GM21723 (cell line): ENCODE measurements around the gene NCKAP1.
"Not testable (repeated sequence)": the region's sequence is repeated elsewhere in the genome, so short reads cannot be mapped to it uniquely, and the experiment has no call there.

Experiments
- ATAC-seq: cut with Tn5 transposase; IDR thresholded peaks from one replicate; pipeline ENCODE4 v1.9.1; 2021; ENCODE audit warnings: mild to moderate bottlenecking, moderate library complexity; ENCODE audit not compliant: unreplicated experiment

The NCKAP1 gene, protein sequence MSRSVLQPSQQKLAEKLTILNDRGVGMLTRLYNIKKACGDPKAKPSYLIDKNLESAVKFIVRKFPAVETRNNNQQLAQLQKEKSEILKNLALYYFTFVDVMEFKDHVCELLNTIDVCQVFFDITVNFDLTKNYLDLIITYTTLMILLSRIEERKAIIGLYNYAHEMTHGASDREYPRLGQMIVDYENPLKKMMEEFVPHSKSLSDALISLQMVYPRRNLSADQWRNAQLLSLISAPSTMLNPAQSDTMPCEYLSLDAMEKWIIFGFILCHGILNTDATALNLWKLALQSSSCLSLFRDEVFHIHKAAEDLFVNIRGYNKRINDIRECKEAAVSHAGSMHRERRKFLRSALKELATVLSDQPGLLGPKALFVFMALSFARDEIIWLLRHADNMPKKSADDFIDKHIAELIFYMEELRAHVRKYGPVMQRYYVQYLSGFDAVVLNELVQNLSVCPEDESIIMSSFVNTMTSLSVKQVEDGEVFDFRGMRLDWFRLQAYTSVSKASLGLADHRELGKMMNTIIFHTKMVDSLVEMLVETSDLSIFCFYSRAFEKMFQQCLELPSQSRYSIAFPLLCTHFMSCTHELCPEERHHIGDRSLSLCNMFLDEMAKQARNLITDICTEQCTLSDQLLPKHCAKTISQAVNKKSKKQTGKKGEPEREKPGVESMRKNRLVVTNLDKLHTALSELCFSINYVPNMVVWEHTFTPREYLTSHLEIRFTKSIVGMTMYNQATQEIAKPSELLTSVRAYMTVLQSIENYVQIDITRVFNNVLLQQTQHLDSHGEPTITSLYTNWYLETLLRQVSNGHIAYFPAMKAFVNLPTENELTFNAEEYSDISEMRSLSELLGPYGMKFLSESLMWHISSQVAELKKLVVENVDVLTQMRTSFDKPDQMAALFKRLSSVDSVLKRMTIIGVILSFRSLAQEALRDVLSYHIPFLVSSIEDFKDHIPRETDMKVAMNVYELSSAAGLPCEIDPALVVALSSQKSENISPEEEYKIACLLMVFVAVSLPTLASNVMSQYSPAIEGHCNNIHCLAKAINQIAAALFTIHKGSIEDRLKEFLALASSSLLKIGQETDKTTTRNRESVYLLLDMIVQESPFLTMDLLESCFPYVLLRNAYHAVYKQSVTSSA

DNA sequence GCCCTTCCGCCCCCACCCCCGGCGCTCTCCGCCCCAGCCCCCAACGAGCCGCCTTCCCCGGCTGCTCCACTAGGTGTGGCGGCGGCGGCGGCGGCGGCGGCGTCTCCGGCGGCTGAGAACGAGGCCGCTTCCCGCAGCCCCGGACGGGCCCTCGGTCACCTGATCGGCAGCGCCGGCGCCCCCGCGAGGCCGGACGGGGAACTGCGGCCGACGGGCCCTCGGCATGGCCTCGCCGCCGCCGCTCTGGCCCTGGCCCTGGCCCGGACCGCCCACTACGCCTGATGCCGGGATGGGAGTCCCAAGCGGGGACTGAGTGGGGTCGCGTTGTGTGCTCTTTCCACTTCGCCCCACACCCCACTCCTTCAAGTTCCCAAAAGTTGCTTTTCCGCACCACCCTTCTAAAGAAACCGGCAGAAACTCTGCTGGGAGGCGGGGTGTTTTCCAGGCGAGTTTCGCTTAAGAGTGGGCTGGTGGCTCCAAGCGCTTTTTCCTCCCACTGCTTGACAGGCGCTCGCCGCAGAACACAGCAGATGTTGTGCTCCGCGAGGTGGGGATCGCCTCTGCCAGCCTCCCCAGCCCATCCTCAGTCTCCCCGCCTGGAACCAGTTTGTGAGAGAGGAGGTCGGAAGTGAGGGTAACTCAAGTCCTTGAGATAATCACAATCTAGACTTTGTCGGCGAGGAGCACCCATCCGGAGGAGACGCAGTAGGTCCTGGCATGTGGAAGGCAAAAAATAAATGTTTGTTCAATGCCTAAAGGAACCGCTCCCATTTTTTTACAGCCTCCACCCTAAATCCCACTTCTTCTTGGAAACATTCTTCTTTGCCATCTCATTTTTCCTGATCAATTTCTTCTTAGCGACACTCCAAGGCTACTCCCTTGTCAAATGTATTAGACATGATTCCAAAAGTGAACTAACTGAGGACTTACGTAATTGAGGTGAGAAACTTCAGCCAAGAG, at the start of gene NCKAP1:
Gene NCKAP1, minus strand, starts transcription at position 117 of the 960 bp plus-strand sequence. CDS start 358 bp downstream, outside the sequence.
- peak; percentile 90 for ATAC-seq

DNA sequence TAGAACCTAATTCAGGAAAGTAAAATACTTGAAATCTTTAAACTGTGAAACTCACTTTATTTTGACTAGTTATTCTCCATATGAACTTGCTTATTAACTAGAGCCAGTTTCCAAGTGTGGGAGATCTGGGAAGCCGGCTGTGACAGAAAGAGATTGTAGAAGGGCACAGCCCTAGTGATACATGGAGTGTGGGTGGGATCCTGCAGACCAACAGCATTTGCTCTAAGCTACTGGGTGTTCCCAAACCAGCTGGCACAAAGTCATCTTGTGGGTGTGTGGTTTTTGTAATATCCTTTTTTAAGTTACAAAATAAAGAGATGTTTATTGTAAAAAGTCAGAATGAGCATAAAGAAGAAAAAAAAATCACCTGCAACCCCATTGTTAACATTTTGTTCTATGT, 43.7 kb upstream of the NCKAP1 start:
- ATAC-seq = no peak

DNA sequence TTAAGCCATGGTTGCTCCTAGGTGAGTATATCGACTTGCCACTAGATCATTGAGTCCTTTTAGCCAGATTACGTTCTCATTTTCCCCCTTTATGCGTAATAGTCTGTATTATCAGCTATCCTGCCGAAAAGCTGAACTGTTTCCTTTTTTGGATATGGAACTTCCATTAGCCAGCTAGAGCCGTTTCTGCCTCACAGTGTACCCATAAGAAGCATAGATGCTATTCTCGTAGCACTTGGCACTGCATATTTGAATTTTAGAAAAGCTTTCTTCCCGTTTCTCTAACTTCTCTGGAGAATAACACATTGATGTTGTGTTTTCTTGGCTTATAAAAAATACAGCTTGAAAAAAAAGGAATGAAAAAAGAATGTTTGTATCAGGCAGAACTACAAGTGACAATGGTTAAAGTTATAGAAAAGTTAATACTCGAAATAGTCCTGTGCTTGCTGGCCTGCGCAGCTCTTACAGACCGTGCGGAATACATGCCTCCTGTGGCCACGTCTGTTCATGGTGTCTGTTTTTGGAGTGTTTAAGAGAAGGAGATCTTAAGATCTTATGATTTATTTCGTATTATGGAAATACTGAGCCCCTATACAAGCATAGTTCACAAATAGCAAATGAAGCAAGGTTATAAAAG, 41.0 kb upstream of the NCKAP1 start:
- peak; percentile 36 for ATAC-seq

DNA sequence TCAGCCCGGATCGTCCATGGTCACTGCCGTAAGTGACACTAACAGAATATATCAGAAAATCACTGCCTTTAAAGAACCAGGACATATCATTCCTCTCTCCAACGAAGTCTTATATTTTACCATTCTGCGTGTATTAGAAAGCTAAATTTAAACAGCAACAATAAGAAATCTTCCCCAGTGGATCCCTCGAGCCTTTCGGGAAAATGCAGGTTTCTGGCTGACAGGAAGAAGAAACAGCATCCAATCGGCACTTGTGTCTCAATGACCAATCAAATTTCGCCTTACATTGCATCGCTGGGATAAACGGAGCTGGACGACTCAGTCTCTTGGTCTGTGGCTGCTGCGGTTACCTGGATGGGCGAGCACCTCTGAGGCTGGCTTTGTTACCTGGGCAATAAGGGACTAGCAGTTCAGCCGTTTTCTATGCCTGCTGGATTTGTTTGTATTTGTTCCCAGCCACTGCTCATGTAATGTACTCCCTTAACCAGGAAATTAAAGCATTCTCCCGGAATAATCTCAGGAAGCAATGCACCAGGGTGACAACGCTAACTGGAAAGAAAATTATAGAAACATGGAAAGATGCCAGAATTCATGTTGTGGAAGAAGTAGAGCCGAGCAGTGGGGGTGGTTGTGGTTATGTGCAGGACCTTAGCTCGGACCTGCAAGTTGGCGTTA, 40.3 kb upstream of the NCKAP1 start, which contains the start of gene DUSP19:
Gene DUSP19, plus strand, starts transcription at position 284 of the 675 bp plus-strand sequence. Its CDS starts 187 bp downstream, at position 471.
- ATAC-seq = peak; percentile 96

DNA sequence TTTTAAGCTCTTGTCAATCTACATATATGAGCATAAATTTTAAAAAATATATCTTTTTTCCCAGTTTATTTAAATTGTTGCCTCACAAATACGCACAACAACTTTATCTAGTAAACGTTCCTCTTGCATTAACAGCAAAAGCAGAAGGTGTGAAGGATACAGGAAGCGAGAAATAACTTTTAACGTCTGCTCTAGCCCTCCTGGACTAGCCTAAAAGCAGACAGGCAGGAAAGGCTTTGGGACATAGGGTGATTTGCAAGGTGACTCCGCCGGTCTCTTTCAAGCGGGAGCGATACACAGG, 39.9 kb upstream of the NCKAP1 start:
- no peak for ATAC-seq

DNA sequence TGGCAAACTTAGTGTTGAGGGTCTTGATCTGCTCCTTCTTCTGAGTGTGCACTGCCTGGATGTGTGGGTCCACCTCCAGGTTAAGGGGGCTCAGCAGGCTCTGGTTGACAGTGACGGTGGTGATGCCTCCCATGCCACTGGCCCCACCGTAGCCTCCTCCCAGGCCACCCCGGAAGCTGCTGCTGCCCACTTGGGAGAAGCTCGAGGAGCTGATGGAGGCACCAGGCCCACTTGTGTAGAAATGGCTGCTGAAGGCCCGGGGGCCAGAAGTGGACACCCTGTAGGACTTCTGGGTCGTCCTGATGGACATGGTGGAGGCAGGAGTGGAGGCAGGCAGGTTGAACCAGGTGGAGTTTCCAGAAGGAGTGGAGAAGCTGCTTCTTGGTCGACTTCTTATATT, 33.9 kb upstream of the NCKAP1 start:
- ATAC-seq = no peak

DNA sequence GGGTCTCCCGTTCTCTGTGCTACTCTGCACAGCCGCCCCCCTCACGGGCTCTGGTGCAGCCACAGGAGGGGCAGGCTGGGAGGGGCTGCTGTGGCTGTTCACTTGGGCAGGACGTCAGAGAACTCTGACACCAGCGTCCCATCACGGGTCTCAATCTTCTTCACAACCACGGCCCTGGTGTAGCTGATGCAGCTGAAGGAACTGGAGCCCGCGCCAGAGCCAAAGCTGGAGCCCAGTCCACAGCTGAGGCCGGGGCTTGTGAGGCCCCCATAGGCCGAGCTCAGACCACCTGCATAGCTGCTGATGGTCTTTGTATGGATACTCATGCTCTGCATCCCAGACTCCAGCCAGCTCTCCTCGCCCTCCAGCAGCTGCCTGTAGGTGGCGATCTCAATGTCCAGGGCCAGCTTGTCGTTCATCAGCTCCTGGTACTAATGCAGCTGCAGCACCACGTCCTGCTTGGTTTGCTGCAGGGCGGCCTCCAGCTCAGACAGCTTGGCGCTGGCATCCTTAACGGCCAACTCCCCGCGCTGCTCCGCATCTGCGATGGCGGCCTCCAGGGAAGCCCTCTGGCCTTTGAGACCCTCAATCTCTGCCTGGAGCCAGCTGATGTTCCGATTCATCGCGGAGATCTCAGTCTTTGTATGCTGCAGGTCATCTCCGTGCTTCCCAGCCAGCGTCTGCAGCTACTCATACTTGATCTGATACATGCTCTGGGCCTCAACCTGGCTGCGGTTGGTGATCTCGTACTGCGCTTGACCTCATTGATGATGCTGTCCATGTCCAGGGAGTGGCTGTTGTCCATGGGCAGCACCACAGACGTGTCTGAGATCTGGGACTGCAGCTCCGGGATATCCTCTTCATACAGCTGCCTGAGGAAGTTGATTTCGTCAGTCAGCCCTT, 32.9 kb upstream of the NCKAP1 start:
- no peak for ATAC-seq

DNA sequence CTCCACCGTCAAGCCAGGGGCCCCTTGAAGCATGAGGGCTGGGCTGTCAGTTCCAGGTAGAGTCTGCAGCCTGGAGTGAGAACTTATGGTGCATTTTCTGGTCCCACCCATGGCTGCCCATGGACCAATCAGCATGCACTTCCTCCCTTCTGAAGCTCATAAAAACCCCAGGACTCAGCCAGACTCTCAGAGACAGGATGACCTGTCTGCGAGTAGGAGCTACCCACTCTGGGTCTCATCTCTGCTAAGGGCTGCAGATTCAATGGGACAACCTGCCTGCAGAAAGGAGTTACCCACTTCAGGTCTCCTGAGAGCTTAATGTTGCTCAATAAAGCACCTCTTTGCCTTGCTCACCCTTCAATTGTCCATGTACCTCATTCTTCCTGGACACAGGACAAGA, 30.9 kb upstream of the NCKAP1 start:
- ATAC-seq = no peak

DNA sequence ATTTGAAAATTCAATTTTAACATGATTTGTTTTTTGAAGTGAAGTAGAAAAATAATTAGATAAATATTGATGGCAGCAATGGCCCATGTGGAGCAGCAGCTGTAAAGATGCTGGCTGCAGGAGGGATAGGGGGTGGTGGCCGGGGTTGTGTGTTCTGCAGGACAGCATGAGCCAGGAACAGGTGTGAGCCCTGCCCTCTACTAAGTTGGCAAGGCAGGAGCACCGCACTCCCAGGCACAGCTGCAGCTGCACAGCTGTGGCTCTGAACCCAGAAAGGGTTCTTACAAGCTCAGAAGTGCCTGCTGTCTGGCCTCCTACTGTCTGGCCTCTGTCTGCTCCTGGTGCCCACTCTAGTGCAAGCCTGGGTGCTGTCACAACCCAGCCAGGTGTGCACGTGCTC, 30.3 kb upstream of the NCKAP1 start:
- no peak for ATAC-seq

DNA sequence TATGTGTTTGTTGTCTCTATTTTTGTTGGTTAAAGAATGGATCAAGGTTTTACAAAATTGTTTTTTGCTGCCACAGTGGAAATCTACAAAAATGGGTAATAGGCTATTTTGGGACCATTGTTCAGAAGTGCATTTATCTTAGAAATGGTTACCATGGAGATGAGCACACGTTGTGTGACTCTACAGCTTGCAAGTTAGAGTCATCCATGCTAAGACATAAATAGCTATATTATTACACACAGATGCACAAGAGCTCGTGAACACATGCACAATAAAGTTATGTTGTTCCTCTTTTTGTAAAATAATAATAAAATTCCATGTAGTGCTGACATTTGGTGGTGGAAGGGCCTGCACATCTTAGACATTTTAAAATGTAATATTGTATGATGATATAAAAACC, 24.8 kb upstream of the NCKAP1 start:
- no peak for ATAC-seq

DNA sequence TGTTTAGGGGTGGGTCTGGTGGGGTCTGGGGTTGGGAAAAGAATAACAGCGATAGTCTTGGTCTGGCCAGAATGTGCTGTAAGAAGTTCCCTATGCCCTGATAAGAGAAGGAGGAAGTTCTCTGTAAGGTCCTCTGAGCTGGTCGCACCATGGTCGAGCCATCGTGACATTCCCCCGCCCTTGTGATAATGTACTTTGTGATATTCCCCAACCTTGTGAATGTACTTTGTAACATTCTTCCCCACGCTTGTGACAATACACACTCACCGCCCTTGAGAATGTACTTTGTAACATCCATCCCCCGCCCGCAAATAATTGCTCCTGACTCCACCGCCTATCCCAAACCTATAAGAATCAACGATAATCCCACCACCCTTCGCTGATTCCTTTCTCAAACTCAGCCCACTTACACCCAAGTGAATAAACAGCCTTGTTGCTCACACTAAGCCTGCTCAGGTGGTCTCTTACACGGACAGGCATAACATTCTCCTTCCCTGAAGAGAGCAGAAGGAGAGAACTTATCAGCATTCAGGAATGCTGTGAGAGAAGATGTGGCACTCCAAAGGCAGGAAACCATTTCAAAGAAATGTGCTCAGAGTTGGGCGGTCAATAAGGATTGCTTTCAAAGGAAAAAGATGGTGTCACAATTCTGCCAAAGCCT, 22.4 kb upstream of the NCKAP1 start:
- no peak for ATAC-seq

DNA sequence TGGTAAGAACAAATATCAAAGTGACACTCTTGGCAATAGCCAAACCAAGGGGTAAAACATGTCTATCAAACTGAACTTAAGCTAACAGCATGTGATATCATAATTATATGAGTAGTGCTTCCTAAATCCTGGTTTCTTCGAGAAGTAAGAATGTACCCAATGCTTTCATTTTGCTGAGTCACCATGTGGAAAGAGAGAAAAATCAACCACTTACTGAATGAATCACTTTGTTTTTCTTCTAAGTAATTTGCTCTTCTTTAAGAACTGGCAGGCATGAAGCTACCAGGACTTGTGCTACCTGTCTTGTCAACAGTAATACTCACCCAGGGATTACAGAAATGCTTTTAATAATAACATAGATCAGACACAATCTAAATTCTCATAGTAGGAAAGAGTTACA, 21.3 kb upstream of the NCKAP1 start:
- no peak for ATAC-seq

DNA sequence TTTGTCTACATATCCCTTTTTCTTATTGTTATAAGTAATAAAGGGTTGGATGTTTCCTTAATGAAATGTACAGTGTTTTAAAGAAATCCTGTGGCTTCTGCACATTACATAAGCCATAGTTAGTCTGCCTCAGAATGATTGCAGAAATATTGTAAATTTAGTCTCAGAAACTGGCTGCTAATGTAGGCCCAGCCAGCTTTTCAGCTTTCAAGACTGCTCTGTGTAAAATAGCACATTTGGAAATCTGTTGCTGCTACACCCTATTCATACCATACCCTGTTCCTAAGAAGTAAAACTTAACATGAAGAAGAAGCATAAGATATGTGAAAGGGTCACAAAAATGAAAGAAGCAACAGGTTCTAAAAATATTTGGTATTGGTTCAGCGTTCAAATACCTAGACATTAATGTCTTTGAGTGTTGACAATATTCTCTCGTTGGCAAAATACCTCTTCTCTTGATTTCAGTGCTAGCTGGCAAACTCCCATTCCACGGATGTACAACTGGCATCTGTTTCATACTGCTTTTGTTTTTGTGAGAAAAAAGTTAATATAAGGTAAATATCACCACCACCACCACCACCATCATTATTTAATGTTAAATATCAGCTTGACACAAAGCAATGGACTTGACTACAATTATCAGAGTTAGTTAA, 19.2 kb upstream of the NCKAP1 start:
- ATAC-seq = peak; percentile 58

DNA sequence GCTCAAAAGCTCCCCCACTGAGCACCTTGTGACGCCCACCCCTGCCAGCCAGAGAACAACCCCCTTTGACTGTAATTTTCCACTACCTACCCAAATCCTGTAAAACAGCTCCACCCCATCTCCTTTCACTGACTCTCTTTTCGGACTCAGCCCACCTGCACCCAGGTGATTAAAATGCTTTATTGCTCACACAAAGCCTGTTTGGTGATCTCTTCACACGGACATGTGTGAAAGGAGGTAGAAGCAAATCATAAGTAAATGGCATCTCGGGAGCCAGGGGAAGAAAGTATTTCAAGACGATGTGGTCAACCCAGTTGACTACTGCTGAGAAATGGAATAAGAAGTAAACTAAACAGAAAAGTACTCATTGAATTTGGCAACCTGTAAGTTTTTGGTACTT, 11.2 kb upstream of the NCKAP1 start:
- no peak for ATAC-seq

DNA sequence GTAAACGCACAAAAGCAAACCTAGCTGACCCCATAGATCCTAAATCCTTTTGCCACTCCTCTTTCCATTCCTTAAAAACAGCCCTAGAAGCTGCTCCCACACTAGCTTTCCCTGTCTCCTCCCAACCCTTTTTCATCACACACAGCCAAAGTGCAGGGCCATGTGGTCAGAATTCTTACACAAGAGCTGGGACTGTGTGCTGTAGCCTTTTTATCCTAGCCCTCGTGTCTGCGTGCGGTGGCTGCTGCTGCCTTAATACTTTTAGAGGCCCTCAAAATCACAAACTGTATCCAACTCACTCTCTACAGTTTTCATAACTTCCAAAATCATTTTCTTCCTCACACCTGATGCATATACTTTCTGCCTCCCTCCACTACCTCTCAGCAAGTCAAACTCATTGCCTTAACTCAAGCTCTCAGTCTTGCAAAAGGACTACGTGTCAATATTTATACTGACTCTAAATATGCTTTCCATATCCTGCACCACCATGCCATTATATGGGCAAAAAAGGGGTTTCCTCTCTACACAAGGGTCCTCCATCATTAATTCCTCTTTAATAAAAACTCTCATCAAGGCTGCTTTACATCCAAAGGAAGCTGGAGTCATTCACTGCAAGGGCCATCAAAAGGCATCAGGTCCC, 9.3 kb upstream of the NCKAP1 start:
- ATAC-seq = not testable (repeated sequence)

DNA sequence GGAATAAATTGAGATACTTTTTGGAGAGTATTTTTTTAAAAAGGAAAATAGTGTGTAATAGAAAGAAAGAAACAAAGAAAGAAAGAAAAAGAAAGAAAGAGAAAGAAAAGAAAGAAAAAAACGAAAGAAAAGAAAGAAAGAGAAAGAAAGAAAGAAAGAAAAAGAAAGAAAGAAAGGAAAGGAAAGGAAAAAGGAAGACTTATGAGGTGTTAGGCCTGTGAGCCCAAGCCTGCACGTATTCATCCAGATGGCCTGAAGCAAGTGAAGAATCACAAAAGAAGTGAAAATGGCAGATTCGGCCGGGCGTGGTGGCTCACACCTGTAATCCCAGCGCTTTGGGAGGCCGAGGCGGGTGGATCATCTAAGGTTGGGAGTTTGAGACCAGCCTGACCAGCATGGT, 5.3 kb upstream of the NCKAP1 start:
- not testable (repeated sequence) for ATAC-seq

DNA sequence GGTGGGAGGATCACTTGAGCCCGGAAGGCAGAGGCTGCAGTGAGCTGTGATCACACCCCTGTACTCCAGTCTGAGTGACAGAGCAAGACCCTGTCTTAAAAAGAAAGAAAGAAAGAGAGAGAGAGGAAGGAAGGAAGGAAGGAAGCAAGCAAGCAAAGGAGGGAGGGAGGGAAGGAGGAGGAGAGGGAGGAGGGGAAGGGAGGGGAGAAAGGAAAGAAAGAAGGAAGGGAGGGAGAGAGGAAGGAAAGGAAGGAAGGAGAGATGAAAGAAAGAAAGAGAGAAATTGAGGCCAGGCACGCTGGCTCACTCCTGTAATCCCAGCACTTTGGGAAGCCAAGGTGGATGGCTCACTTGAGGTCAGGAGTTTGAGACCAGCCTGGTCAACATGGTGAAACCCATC, 2.3 kb upstream of the NCKAP1 start:
- no peak for ATAC-seq
